ENCODE data around the gene HDAC4.

The HDAC4 gene

DNA sequence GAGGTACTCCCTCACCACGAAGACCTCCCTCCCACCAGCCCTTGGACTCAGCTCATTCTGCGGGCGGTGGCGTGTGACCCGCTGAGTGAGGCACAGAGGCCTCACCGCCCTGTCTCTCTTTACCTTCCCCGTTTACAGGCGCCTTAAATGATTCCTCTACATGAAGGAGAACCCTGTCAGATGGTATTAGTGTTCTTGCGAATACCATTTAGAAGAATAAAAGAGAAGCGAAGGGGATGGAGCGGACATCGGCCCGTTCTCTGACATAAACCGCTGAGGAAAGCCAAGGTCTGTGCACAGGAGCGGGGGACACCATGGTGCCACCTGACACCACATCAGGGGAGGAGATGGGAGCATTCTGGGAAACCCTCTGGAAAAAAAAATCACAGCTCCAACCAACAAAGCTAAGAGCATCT, 179.8 kb downstream of the HDAC4 start:
- no peak for TF ChIP-seq CEBPB (IDR thresholded peaks at IDR 0.05)
- no peak for TF ChIP-seq TEAD4 (IDR thresholded peaks at IDR 0.05)
- TF ChIP-seq ZBTB7A (IDR thresholded peaks at IDR 0.05; ENCODE audit: low read depth) = no peak
- no peak for TF ChIP-seq RAD21 (IDR thresholded peaks at IDR 0.05; ENCODE audit: low read depth)

DNA sequence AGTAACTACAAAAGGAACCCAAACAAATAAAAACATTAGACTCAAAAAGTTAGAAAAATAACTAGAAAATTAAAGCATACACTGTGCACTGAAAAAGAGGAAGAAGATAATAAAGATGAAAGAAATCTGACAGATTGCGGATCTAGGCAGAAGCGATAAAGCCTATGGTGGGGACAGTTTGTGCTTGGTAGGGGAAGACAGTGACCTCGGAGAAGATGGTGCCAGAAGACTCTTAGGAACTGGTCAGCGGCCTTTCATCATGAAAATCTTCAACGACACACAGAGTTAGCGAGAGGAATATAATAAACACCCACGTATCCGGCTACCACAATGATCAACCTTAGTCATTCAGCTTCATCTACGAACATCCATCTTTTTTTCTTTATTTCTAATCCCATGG, 180.5 kb downstream of the HDAC4 start:
- no peak for TF ChIP-seq EP300 (IDR thresholded peaks at IDR 0.05; ENCODE audit: borderline replicate concordance)

DNA sequence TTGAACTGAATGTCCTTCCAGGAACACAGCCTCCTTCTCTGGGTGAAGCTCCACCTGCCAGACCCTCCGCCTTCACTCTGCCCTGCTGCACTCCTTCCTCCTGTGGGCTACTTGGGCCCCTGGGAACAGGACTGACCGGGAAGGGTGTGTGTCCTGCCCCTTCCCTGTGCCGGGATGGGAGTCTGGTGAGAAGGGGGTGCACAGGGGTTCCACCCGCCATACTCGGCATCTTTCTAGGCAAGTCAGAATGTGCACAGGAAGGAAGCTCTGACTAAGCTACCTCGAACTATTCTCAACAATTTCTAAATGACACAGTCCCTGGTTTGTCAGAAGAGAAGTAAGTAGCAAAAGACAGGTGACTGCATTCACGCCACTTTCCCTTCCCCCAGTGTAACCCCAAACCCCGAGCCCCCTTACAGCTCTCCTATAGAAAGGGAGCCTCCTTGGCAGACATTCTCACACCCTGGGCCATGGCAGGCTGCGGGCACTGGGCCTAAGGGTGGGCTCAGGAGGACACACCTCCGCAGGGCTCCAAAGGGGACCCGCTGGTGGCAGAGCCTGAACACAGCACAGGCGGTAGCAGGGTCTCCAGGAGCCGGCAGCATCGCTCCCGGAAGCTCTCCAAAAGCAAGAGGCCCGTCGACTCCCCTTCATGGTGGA, 184.1 kb downstream of the HDAC4 start:
- TF ChIP-seq ZBTB7A (IDR thresholded peaks at IDR 0.05; ENCODE audit: low read depth) = no peak
- TF ChIP-seq YY1 (IDR thresholded peaks at IDR 0.05; ENCODE audit: low read depth) = no peak
- TF ChIP-seq EP300 (IDR thresholded peaks at IDR 0.05; ENCODE audit: borderline replicate concordance) = no peak
- TF ChIP-seq, protein P1, sequence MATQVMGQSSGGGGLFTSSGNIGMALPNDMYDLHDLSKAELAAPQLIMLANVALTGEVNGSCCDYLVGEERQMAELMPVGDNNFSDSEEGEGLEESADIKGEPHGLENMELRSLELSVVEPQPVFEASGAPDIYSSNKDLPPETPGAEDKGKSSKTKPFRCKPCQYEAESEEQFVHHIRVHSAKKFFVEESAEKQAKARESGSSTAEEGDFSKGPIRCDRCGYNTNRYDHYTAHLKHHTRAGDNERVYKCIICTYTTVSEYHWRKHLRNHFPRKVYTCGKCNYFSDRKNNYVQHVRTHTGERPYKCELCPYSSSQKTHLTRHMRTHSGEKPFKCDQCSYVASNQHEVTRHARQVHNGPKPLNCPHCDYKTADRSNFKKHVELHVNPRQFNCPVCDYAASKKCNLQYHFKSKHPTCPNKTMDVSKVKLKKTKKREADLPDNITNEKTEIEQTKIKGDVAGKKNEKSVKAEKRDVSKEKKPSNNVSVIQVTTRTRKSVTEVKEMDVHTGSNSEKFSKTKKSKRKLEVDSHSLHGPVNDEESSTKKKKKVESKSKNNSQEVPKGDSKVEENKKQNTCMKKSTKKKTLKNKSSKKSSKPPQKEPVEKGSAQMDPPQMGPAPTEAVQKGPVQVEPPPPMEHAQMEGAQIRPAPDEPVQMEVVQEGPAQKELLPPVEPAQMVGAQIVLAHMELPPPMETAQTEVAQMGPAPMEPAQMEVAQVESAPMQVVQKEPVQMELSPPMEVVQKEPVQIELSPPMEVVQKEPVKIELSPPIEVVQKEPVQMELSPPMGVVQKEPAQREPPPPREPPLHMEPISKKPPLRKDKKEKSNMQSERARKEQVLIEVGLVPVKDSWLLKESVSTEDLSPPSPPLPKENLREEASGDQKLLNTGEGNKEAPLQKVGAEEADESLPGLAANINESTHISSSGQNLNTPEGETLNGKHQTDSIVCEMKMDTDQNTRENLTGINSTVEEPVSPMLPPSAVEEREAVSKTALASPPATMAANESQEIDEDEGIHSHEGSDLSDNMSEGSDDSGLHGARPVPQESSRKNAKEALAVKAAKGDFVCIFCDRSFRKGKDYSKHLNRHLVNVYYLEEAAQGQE (IDR thresholded peaks at IDR 0.05; ENCODE audit: low read depth) = no peak
- TF ChIP-seq, protein P2, sequence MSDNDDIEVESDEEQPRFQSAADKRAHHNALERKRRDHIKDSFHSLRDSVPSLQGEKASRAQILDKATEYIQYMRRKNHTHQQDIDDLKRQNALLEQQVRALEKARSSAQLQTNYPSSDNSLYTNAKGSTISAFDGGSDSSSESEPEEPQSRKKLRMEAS (IDR thresholded peaks at IDR 0.05) = no peak
- no peak for TF ChIP-seq FOXM1 (IDR thresholded peaks at IDR 0.05; ENCODE audit: borderline replicate concordance, low read depth)
- TF ChIP-seq TCF12 (IDR thresholded peaks at IDR 0.05; ENCODE audit: low read depth) = no peak
- TF ChIP-seq CREB1 (IDR thresholded peaks at IDR 0.05; ENCODE audit: low read depth) = no peak

DNA sequence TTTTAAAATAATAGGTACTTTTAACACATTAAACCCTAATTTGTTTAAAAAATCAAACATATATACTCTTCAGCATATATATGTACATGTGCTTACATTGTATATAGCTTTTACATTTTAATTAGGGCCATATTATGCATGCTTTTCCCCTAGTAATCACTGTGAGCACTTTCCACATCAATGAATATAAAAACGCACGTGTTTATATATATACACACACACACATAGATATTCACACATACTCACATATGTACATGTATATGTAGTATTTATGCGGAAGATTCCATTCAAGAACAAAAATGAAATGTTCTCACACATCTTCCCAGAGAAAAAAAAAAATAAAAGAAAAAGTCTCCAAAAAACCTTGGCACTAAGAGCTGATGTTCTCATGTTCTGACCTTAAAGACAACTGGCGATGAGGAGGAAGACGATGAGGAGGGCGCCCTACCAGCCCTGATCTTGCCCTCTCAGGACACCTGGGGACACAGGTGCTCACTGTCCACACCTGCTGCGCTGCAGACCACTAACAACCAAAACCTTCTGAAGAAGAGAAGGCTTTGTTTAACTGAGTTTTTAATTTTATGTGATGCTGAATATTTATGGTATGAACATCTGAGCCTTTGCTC, 184.7 kb downstream of the HDAC4 start:
- TF ChIP-seq CEBPB (IDR thresholded peaks at IDR 0.05) (no peak), TAF1 (IDR thresholded peaks at IDR 0.05; ENCODE audit: low read depth) (no peak), YY1 (IDR thresholded peaks at IDR 0.05; ENCODE audit: low read depth) (no peak), NFIC (IDR thresholded peaks at IDR 0.05) (no peak), FOXM1 (IDR thresholded peaks at IDR 0.05; ENCODE audit: borderline replicate concordance, low read depth) (no peak)
- TF ChIP-seq, protein P2 (IDR thresholded peaks at IDR 0.05) = no peak

DNA sequence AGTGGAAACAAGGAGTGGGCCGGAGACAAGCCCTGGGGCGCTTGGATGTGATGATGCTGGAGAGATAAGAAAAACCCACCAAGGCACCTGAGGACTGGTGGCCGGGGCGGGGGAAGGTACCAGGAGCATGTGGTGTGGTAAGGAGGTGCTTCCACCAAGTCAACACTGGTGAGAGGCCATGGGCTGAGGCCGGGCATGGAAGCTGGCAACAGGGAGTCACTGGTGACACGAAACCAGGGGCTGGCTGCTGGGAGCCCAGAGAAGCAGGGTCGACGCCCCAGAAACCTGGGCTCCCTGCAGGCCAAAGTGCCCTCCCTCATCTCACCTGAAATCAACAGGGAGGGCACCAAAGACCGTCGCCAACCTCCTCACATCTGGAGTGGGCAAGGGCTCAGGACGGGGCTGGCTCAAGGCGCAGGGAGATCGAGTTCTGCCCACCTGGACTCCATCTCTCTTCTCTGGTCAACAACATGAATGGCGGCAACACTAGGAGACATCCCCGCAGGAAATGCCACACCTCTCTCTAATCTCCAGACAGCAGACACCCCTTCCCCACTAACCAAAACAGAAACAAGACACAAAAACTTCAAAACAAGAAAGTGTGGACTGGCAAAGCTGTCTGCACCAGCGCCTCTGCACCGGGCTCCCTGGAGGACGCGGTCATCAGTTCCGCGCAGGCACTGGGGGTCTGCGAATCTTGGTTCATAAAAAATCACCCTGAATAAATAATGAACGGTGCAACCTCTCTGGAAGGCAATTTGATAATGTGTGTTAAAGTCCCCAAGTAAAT, 185.5 kb downstream of the HDAC4 start:
- TF ChIP-seq NFIC (IDR thresholded peaks at IDR 0.05) (no peak), EGR1 (IDR thresholded peaks at IDR 0.05) (no peak), RAD21 (IDR thresholded peaks at IDR 0.05; ENCODE audit: low read depth) (no peak), TCF12 (IDR thresholded peaks at IDR 0.05; ENCODE audit: low read depth) (no peak)
- TF ChIP-seq, protein P1 (IDR thresholded peaks at IDR 0.05; ENCODE audit: low read depth) = no peak

DNA sequence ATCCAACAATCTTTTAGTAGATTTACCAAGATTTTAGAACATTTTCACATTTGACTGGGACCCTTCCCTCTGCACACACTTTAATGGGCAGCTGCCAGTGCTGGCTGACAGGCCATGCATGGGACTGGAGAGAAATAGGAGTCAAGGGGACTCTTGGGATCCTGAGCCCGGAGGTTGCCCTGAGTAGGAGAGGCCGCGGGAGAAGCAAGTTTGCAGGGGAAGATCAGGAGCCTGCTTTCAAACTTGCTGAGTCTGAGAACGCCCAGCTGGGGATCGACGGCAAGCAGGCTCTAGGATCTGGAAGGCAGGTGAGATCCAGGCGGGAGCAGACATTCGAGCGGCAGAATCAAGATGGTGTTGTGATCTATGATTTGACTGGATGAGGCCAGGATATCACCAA, 186.1 kb downstream of the HDAC4 start:
- no peak for TF ChIP-seq NFIC (IDR thresholded peaks at IDR 0.05)
- no peak for TF ChIP-seq RAD21 (IDR thresholded peaks at IDR 0.05; ENCODE audit: low read depth)
- no peak for TF ChIP-seq TEAD4 (IDR thresholded peaks at IDR 0.05)
- no peak for TF ChIP-seq CREB1 (IDR thresholded peaks at IDR 0.05; ENCODE audit: low read depth)
- TF ChIP-seq EP300 (IDR thresholded peaks at IDR 0.05; ENCODE audit: borderline replicate concordance) = no peak
- TF ChIP-seq, protein P2 (IDR thresholded peaks at IDR 0.05) = no peak
- no peak for TF ChIP-seq TAF1 (IDR thresholded peaks at IDR 0.05; ENCODE audit: low read depth)
- TF ChIP-seq YY1 (IDR thresholded peaks at IDR 0.05; ENCODE audit: low read depth) = no peak
- no peak for TF ChIP-seq CEBPB (IDR thresholded peaks at IDR 0.05)

DNA sequence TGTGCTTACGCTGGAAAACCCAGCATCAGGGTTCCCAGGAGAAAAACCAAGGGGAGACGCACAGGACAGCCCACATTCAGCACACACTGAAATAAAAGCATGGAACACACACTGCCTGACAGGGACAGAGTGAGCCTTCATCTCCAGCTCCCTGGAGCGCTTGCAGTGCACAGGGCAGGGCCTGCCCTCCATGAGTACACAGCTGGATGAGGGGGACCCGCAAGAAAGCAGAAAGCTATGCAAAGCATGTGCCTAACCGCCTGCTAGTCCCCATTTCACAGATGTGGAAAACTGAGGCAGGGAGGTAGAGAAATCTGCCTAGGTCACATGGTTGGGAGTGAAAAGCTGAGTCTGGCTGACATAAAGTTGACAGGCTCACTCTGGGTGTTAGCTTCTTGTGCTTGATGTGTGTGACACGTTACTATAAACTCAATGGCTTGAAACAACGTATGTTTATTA, 187.1 kb downstream of the HDAC4 start:
- no peak for TF ChIP-seq TCF12 (IDR thresholded peaks at IDR 0.05; ENCODE audit: low read depth)
- TF ChIP-seq RAD21 (IDR thresholded peaks at IDR 0.05; ENCODE audit: low read depth) = no peak
- TF ChIP-seq, protein P1 (IDR thresholded peaks at IDR 0.05; ENCODE audit: low read depth) = no peak
- TF ChIP-seq, protein P3, sequence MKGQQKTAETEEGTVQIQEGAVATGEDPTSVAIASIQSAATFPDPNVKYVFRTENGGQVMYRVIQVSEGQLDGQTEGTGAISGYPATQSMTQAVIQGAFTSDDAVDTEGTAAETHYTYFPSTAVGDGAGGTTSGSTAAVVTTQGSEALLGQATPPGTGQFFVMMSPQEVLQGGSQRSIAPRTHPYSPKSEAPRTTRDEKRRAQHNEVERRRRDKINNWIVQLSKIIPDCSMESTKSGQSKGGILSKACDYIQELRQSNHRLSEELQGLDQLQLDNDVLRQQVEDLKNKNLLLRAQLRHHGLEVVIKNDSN (IDR thresholded peaks at IDR 0.05) = no peak
- no peak for TF ChIP-seq ZBTB7A (IDR thresholded peaks at IDR 0.05; ENCODE audit: low read depth)
- TF ChIP-seq CREB1 (IDR thresholded peaks at IDR 0.05; ENCODE audit: low read depth) = no peak
- no peak for TF ChIP-seq TAF1 (IDR thresholded peaks at IDR 0.05; ENCODE audit: low read depth)
- TF ChIP-seq NFIC (IDR thresholded peaks at IDR 0.05) = no peak
- TF ChIP-seq EP300 (IDR thresholded peaks at IDR 0.05; ENCODE audit: borderline replicate concordance) = no peak
- TF ChIP-seq YY1 (IDR thresholded peaks at IDR 0.05; ENCODE audit: low read depth) = no peak
- no peak for TF ChIP-seq EGR1 (IDR thresholded peaks at IDR 0.05)
- TF ChIP-seq CEBPB (IDR thresholded peaks at IDR 0.05) = no peak
- no peak for TF ChIP-seq TEAD4 (IDR thresholded peaks at IDR 0.05)
- TF ChIP-seq, protein P2 (IDR thresholded peaks at IDR 0.05) = no peak
- no peak for TF ChIP-seq FOXM1 (IDR thresholded peaks at IDR 0.05; ENCODE audit: borderline replicate concordance, low read depth)

Data from Ishikawa (cell line).